ENCODE measurements around the gene ZNF629. TPM values are rescaled to one million over a fixed set of nuclear protein-coding genes. Genes with fewer than 3 reads are reported as not detected.

ZNF629 gene
- total RNA-seq, 2 donors from 2014 or later, result 0.16 to 3.6 TPM

DNA sequence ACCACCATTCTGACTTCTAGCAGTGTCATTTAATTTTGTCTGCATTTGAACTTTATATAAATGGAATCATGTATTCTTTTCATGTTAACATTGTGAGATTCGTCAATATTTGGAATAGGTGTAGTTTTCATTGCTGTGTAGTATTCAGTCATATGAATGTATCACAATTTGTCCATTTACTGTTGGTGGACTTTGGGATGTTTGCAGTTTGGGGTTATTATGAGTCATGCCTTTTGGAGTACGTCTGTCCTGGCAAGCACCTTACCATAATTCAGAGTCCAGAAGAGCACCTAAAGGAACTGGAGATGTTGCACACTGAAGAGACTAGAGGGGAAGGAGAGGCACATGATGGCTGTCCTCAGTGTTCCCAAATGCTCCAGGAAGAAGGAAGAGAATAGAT lies 41.9 kb downstream of the ZNF629 start:
- Mint-ChIP-seq H3K9me3 (no peaks in the 10 kb centered on the region), H3K27ac (no peak overlapping the region), H3K36me3 (peaks cover 15 to 31% of the 10 kb centered on the region in 2 donors)
- DNase-seq (ENCODE audit: low spot score in 2 of 2) (no peak), ATAC-seq (no peak)

DNA sequence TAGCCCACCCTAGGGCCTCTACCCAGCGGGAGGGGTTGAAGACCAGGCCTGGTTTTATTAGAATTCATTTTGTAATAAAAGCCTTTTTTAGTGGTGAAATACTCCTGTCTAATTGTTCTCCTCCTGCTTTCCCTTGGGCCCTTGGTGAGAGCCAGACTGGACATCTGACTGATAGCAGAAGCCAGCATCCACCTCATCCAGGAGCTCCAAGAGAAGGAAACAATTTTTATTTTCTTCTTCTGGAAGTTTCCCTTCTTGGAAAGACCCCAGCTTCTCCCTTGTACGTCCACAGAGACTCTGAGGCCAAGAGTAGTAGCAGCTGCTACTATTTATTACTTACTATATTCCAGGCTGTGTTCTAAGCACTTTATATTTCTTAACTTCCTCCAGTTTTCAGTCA lies 42.8 kb downstream of the ZNF629 start:
- Mint-ChIP-seq H3K36me3 (peaks cover 15 to 24% of the 10 kb centered on the region in 2 donors), H3K27ac (no peak overlapping the region), H3K9me3 (no peaks in the 10 kb centered on the region)
- ATAC-seq (no peak), DNase-seq (ENCODE audit: low spot score in 2 of 2) (no peak)

- no peak for ATAC-seq
- DNase-seq (ENCODE audit: low spot score in 2 of 2), result no peak
- peaks cover 13 to 22% of the 10 kb centered on the region in 2 donors for H3K36me3 Mint-ChIP-seq
- H3K9me3 Mint-ChIP-seq, result no peaks in the 10 kb centered on the region
- H3K27ac Mint-ChIP-seq, result peak overlapping the region; percentile 37 to 86
Measured at GRCh38 chr16:30743716-30744115, 43.3 kb downstream of the ZNF629 start.

- ATAC-seq, result no peak
- peak overlapping the region; percentile 39 to 47 for H3K27ac Mint-ChIP-seq
- H3K9me3 Mint-ChIP-seq, result no peaks in the 10 kb centered on the region
- peaks cover 16 to 18% of the 10 kb centered on the region in 2 donors for H3K36me3 Mint-ChIP-seq
- no peak for DNase-seq (ENCODE audit: low spot score in 2 of 2)
Measured at GRCh38 chr16:30741461-30741914, 45.5 kb downstream of the ZNF629 start.

- no peak for DNase-seq (ENCODE audit: low spot score in 2 of 2)
- peak; percentile 49 to 74 for ATAC-seq
- H3K27ac Mint-ChIP-seq, result peak overlapping the region; percentile 13 to 15
- peaks cover 16 to 24% of the 10 kb centered on the region in 2 donors for H3K36me3 Mint-ChIP-seq
- no peaks in the 10 kb centered on the region for H3K9me3 Mint-ChIP-seq
Measured at GRCh38 chr16:30740364-30741251, 46.4 kb downstream of the ZNF629 start.

DNA sequence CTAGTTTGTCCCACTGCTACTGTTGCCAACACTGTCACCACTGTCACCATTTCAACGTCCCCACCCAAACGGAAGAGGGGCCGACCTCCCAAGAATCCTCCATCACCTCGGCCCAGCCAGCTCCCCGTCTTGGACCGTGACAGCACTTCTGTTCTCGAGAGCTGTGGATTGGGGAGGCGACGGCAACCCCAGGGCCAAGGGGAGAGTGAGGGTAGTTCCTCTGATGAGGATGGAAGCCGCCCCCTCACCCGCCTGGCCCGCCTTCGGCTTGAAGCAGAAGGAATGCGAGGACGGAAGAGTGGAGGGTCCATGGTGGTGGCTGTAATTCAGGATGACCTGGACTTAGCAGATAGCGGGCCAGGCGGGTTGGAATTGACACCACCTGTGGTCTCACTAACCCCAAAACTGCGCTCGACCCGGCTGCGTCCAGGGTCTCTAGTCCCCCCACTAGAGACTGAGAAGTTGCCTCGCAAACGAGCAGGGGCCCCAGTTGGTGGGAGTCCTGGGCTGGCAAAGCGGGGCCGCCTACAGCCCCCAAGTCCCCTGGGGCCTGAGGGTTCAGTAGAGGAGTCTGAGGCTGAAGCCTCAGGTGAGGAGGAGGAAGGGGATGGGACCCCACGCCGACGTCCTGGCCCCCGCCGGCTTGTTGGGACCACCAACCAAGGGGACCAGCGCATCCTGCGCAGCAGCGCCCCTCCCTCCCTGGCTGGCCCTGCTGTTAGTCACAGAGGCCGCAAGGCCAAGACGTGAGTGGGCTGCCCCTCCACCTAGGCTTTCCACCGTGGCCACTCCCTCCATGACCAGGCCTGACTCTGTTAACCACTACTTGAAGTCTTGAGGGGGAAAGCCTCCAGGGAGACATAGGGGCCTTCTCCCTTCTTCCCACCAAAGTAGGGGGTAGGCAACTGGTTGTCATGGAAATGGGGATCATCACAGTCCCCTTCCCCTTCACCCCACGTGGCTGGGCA lies 47.7 kb downstream of the ZNF629 start:
- Mint-ChIP-seq H3K9me3 (no peaks in the 10 kb centered on the region), H3K27ac (peak overlapping the region; percentile 3 to 9)
- no peak for ATAC-seq

DNA sequence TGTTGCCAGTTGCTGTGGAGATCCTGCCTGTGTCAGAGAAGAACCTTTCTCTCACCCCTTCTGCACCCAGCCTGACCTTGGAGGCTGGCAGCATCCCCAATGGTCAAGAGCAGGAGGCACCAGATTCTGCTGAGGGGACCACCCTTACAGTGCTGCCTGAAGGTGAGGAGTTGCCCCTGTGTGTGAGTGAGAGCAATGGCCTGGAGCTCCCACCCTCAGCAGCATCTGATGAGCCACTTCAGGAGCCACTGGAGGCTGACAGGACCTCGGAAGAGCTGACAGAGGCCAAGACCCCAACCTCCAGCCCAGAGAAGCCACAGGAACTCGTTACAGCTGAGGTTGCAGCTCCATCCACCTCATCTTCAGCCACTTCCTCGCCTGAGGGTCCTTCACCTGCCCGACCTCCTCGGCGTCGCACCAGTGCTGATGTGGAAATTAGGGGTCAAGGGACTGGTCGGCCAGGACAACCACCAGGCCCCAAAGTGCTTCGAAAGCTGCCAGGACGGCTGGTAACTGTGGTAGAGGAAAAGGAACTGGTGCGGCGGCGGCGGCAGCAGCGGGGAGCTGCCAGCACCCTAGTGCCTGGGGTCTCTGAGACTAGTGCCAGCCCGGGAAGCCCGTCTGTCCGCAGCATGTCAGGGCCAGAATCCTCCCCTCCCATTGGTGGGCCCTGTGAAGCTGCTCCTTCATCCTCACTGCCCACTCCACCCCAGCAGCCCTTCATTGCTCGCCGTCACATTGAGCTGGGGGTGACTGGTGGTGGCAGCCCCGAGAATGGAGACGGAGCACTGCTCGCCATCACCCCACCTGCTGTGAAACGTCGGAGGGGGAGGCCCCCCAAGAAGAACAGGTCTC lies 49.0 kb downstream of the ZNF629 start:
- H3K36me3 Mint-ChIP-seq, result peaks cover 17 to 21% of the 10 kb centered on the region in 2 donors
- ATAC-seq, result no peak
- peak overlapping the region in 1 of 2 donors; percentile 3 for H3K27ac Mint-ChIP-seq
- H3K9me3 Mint-ChIP-seq, result no peaks in the 10 kb centered on the region
- no peak for DNase-seq (ENCODE audit: low spot score in 2 of 2)

More for the DNA sequence above, 47.7 kb downstream of the ZNF629 start:
- peaks cover 16 to 24% of the 10 kb centered on the region in 2 donors for H3K36me3 Mint-ChIP-seq
- DNase-seq (ENCODE audit: low spot score in 2 of 2), result no peak

DNA sequence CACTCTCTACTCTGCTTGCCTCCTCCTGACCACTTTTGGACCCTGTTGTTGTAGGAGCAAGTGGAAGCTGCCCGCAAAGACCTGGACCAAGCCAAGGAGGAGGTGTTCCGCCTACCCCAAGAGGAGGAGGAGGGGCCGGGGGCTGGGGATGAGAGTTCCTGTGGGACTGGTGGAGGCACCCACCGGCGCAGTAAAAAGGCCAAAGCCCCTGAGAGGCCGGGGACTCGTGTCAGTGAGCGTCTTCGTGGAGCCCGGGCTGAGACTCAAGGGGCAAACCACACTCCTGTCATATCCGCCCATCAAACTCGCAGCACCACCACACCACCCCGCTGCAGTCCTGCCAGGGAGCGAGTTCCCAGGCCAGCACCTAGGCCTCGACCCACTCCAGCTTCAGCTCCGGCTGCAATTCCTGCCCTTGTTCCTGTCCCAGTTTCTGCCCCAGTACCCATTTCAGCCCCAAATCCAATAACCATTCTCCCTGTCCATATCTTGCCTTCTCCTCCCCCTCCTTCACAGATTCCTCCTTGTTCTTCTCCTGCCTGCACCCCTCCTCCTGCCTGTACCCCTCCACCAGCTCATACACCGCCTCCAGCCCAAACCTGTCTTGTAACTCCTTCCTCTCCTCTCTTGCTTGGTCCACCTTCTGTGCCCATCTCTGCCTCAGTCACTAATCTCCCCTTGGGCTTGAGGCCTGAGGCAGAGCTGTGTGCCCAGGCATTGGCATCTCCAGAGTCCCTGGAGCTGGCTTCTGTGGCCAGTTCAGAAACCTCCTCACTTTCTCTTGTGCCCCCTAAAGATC lies 49.8 kb downstream of the ZNF629 start:
- Mint-ChIP-seq H3K9me3 (no peaks in the 10 kb centered on the region), H3K27ac (peak overlapping the region; percentile 3 to 9), H3K36me3 (peaks cover 17 to 20% of the 10 kb centered on the region in 2 donors)
- no peak for DNase-seq (ENCODE audit: low spot score in 2 of 2)
- ATAC-seq, result no peak

GRCh38 chr16:30731411-30731810 lies 55.6 kb downstream of the ZNF629 start:
- ATAC-seq, result peak; percentile 51 to 61
- peak overlapping the region; percentile 29 to 35 for H3K27ac Mint-ChIP-seq
- peaks cover 5 to 22% of the 10 kb centered on the region in 2 donors for H3K36me3 Mint-ChIP-seq
- no peaks in the 10 kb centered on the region for H3K9me3 Mint-ChIP-seq
- DNase-seq (ENCODE audit: low spot score in 2 of 2), result no peak

DNA sequence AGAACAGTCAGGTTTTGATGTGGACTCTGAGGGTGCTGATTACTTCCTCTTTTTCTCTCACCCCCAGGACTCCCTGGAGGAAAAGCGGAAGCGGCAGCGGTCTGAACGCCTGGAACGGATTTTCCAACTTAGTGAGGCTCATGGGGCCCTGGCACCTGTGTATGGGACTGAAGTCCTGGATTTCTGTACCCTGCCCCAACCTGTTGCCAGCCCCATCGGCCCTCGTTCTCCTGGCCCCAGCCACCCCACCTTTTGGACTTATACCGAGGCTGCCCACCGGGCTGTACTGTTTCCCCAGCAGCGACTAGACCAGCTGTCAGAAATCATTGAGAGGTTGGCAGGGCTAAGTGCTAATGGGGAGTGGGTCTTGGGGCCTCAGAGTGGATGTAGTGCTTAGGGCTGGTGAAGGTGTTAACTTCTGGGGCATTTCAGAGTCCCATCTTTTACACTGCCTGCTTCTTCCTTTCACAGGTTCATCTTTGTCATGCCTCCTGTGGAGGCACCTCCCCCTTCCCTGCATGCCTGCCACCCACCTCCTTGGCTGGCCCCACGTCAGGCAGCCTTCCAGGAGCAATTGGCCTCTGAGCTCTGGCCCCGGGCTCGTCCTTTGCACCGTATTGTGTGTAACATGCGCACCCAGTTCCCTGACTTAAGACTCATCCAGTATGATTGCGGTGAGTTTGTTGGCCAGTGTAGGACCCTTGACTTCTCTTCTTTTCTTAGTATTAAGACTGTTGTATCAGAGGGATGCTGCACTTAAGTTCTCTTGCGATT lies 57.9 kb downstream of the ZNF629 start:
- DNase-seq (ENCODE audit: low spot score in 2 of 2) (no peak), ATAC-seq (no peak)
- Mint-ChIP-seq H3K36me3 (peaks cover 11 to 32% of the 10 kb centered on the region in 2 donors), H3K9me3 (no peaks in the 10 kb centered on the region), H3K27ac (no peak overlapping the region)

Other genes starting within 250 kb of the ZNF629 start
- 10 to 100 TPM; 11.1 to 11.6 TPM for gene ZNF764, start 228.8 kb downstream of the ZNF629 start, total RNA-seq
- 1 to 10 TPM; 7.2 TPM for gene ZNF688, start 215.5 kb downstream of the ZNF629 start, total RNA-seq
- 10 to 100 TPM; 10.8 to 22.1 TPM for gene ZNF785, start 201.5 kb downstream of the ZNF629 start, total RNA-seq
- gene ZNF689, start 176.8 kb downstream of the ZNF629 start, total RNA-seq, result 10 to 100 TPM; 11.6 to 13.7 TPM
- 100 to 1,000 TPM; 103 to 111 TPM for gene PRR14, start 136.2 kb downstream of the ZNF629 start, total RNA-seq
- gene FBRS, start 128.8 kb downstream of the ZNF629 start, total RNA-seq, result 100 to 1,000 TPM; 104 to 117 TPM
- gene SRCAP, start 88.0 kb downstream of the ZNF629 start, total RNA-seq, result 10 to 100 TPM; 61.6 to 76.8 TPM
- gene PHKG2, start 38.8 kb downstream of the ZNF629 start, total RNA-seq, result 10 to 100 TPM; 32.9 to 61.9 TPM
- 1 to 10 TPM; 2.6 to 3.6 TPM for gene CFAP119, start 25.1 kb downstream of the ZNF629 start, total RNA-seq
- 10 to 100 TPM; 68.9 to 74.4 TPM for gene RNF40, start 24.9 kb downstream of the ZNF629 start, total RNA-seq
- gene BCL7C, start 106.9 kb upstream of the ZNF629 start, total RNA-seq, result 10 to 100 TPM; 27.3 to 45.9 TPM
- gene CTF1, start 109.4 kb upstream of the ZNF629 start, total RNA-seq, result under 1 TPM; 0.29 to 0.96 TPM
- 10 to 100 TPM; 24.4 to 36.4 TPM for gene FBXL19, start 136.4 kb upstream of the ZNF629 start, total RNA-seq
- 10 to 100 TPM in 1 of 2 donors, 1 to 10 TPM in 1; 7.3 to 17.1 TPM for gene ORAI3, start 161.9 kb upstream of the ZNF629 start, total RNA-seq
- gene SETD1A, start 170.5 kb upstream of the ZNF629 start, total RNA-seq, result 10 to 100 TPM; 24.5 to 34.1 TPM
- 1 to 10 TPM; 4.1 to 9.2 TPM for gene HSD3B7, start 198.0 kb upstream of the ZNF629 start, total RNA-seq
- gene STX1B, start 223.4 kb upstream of the ZNF629 start, total RNA-seq, result 1 to 10 TPM in 1 of 2 donors, under 1 TPM in 1; 0.87 to 4.5 TPM
- gene STX4, start 246.4 kb upstream of the ZNF629 start, total RNA-seq, result 10 to 100 TPM; 63.4 to 66.1 TPM

Data from activated naive CD4-positive, alpha-beta T cell treated with anti-CD3 and anti-CD28 coated beads, Interleukin-2, amount 50 U/mL, for 72 hours (primary cell).